ENCODE results near the gene CCDC92.

The CCDC92 gene

DNA sequence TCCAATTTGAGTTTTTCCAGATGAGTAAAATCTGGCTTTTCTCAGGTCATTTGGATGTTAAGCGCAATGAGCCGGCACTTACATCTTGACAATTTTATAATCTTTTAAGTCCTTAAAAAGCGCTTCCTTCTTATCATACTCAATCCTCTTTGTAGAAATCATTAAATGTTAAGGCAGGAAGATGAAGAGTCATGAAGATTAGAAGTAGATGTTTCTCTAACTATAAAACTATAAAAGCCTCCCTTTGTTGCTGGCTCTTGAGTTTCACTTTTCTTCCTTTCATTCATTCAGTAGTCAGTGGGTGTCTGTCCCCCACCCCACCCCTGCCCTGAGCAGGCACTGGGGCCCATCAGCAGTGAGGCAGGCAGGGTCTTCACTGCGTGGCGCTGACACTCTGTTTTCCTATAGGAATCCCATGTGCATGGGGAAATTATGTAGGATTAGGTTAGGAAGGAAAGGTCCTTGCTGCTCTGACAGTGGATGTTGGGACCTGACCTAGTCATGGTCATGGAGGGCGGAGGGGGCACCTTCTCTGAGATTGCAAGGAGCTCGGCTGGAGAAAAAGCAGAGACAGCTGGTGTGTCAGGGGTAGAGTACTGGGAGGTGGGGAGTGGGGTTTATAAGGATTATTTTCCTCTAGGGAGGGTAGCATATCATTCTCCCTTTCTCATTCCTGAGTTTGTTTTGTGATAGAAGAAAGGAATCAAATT lies 65.8 kb downstream of the CCDC92 start:
- no peak for DNase-seq

DNA sequence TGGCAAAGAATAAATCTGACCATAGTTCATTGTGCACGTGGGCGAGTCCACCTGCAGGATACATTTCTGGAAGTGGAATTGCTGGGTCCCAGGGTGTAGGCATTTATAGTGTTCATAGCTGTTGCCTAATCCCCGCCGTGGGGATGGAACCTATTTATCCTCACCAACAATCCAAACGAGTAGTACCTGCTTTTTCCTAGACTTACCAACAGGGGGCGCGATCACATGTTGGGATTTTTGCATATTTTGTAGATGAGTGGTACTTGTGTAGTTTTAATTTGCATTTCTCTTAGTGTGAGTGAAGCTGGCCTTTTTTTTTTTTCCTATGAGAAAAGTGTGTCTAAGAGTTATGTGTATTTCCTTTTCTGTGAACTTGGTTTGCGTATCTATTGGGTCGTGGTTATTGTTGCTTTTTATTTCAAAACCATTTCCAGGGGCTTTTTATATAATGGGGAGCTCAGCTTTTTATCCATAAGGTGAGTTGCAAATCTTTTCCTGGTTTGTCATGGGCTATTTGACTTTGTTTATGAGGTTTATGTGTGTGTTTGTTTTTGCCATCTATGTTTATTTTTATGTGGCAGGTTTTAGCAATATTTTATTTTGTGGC lies 67.2 kb downstream of the CCDC92 start:
- peak; percentile 44 for DNase-seq

DNA sequence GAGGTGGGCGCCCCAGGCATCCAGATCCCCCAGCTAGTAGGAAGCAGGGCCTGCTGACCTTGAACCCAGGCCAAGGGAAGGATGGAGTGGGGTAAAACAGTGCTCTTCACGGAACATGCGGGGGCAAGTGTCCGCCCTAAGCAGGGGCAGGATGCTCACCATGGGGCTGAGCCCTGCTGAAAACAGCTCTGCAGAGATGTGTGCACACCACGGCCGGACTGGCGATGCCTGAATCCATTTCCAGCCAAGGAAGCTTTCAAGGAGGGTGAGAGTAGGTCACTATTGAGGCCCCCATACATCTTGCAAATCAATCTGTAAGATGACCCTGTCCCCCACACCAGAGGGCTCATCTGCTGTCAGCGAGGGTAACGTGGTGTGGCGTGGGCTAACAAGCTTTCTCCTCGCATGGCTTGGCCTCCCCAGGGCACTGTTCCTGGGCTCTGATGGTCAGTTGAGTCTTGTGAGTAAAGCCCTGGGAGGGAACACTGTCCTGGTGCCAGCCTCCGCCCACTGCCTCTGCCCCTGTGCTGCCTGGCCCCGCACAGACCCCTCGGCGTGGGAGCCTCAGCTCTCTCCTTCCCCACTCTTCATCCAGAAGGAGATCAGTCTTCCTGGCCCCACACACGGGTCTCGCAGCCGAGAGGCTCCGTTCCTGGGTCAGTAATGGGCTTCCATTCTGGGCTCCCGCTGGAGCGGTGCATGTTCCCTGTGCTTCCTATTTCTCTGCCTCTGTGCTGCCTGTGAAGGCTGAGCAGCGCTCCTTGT lies 69.1 kb downstream of the CCDC92 start:
- no peak for DNase-seq

DNA sequence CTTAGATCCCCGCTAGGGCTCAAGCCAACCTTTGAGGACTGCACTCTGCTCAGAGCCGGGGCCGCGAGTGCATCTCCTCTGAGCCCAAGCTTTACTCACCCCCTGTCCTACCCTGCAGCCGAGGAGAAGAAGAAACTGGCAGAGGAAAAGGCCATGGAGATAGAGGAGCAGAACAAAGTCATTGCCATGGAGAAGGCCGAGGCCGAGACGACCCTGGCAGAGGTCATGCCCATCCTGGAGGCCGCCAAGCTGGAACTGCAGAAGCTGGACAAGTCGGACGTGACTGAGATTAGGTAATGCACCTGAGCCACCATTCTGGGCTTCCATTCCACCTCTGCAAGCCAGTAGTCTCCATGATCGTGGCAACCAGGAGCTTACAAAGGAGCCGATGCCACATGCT lies 69.8 kb downstream of the CCDC92 start:
- no peak for DNase-seq

DNA sequence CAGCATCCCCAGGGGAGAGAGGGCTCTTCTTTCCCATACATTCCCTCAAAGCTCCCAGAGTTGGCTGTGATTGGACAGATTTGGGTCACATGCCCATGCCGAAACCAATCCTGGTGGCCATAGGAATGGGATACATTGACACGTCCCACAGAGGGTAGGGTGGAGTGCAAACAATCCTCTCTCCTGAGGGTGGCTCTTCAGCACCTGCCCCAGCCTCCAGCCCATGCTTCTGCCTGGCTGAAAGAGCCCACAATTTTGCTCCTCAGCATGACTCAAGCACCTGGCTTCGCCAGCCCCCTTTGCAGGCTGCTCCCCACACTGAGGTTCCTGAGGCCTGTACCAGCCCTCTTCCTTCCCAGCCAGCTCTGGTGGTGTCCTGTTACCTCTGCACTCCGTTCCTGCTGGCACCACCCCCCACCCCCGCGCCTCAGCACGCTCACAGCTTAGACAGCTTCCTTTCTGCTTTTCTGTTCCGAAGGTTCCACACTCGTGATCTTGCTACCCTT lies 71.7 kb downstream of the CCDC92 start:
- DNase-seq: no peak

DNA sequence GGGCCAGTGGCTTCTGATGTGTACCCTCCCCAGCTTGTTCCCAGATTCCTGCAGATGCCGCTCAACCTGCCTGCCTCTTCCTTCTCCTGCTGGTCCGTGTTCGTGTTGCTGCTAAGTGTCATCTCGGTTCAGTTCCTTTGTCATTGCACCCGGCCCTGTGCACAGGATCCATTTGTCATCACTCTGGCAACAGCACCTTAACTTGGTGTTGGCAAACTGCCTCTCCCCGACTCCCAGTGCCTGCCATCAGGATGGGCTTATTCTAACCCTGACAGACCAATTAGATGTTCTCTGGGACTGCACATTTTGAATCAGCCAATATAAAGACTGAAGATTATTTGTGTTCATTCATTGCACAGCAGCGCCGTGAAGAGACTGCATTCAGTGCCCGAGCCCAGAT lies 73.3 kb downstream of the CCDC92 start:
- no peak for DNase-seq

DNA sequence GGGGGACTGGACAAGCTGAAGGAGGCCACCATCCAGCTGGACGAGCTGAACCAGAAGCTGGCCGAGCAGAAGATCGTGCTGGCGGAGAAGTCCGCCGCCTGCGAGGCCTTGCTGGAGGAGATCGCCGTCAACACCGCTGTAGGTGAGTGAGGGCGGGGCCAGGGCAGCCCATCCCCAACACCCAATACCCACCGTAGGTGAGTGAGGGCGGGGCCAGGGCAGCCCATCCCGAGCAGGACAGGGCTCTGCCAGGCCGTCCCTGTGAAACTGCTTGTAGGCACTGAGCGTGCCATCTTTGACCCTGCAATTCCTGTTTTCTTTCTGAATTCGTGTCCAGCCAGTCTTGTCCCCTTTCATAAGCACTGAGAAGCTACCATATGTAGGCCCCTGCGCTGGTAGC lies 74.0 kb downstream of the CCDC92 start:
- DNase-seq: no peak

DNA sequence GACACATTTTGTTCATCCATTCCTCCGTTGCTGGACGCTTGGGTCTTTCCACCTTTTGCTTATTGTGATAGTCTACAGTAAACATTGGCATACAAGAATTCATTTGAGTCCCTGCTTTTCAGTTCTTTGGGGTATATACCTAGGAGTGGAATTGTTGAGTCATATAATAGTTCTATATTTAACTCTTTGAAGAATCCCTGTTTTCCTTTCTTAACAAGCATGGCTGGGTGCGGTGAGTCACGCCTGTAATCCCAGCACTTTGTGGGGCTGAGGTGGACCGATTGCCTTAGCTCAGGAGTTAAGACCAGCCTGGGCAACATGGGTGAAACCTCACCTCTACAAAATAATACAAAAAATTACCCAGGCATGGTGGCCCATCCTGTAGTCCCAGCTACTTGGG lies 75.4 kb downstream of the CCDC92 start:
- no peak for DNase-seq

DNA sequence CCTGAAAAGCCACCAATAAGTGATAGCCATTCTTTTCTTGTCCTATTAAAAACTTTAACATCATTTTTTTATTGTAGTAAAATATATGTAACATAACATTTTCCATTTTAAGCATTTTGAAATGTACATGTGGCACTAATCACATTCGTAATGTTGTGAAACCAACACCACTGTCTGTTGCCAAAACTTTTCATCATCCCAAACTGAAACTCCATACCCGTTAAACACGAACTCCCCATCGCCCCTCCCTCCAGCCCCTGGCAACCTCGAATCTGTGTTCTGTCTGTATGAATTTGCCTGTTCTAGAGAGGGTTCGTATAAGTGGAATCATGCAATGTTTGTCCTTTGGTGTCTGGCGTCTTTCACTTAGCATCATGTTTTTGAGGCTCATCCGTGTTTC lies 75.9 kb downstream of the CCDC92 start:
- DNase-seq: no peak

DNA sequence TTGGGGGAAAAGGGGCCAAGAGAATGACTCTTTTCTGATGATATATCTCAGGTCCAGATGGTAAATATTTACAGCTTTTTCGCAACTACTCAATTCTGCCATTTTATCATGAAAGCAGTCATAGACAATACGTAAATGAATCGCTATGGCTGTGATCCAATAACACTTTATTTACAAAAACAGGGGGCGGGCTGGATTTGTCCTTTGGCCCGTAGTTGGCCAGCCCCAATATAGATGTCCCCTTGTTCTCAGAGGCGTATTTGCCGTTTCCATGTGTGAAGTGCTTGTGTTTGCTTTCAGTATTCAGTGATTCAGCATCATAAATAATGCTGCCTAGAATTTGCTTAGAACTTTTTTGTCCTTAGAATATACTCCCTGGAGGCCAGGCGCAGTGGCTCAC lies 77.2 kb downstream of the CCDC92 start:
- no peak for DNase-seq

DNA sequence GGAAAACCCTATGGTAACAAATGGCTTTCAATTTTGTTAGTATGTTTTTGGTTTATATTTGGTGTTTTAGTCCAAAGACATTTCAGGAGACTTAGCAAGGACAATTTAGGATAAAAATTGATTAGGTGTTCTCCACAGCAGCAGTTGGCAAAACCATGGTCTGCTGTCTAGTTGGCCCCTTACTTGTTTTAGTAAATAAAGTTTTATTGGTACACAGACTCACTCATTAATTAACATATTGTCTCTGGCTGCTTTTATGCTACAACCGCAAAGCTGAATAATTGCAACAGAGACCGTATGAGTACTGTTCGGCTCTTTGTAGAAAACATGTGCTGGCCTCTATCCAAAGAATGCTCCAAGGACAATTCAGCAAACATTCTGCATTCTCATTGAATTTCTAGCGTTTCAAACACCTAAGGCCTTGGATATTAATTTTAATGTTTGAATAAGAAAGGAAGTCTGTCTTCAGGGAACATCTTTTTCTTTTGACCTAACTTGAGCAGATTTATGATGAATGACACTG lies 77.7 kb downstream of the CCDC92 start:
- no peak for DNase-seq

DNA sequence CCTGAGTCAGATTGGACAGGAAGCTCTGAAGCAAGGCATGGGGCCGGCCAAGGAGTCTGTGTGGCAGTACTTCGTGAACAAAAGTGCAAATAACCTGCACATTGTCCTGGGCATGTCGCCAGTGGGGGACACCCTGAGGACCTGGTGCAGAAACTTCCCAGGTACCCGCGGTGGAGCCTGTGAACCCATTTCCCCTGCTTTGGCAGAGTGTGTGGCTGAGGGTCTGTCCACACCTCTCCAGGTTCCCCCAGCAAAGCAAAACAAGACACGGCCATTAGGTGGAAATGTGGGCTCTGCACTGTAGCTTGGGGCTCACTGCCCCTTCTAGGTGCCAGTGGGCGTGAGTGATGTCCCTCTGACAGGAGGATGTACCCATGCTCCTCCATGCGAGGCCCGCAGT lies 79.4 kb downstream of the CCDC92 start:
- DNase-seq: no peak

DNA sequence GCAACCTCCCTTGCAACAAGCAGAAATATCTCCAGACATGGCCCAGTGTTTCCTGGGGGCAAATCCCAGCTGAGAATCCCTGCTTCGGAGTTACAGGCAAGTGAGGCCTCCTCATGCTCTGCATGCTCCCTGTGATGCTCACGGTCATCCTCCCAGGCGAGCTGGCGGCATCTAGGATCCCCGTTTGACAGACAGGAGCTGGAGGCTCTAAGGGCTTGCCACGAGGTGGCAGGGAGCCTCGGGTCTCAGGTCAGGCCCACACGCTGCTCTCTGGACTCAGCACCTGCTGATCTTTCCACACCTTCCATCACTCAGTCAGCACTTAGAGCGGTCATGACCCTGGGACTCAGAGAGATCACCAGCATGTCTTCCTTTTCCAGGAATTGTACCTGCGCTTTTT lies 79.8 kb downstream of the CCDC92 start:
- DNase-seq: no peak

DNA sequence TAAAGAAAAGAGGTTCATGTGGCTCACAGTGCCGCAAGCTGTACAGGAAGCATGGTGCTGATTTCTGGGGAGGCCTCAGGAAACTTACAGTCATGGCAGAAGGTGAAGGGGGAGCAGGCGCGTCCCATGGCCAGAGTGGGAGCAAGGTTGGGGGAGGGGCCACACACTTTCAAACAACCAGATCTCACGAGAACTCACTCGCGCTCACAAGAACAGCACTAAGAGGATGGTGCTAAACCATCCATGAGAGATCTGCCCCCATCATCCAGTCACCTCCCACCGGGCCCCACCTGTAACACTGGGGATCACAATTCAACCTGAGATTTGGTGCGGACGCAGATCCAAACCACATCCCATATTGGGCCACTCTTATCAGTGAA lies 80.5 kb downstream of the CCDC92 start:
- DNase-seq: no peak

DNA sequence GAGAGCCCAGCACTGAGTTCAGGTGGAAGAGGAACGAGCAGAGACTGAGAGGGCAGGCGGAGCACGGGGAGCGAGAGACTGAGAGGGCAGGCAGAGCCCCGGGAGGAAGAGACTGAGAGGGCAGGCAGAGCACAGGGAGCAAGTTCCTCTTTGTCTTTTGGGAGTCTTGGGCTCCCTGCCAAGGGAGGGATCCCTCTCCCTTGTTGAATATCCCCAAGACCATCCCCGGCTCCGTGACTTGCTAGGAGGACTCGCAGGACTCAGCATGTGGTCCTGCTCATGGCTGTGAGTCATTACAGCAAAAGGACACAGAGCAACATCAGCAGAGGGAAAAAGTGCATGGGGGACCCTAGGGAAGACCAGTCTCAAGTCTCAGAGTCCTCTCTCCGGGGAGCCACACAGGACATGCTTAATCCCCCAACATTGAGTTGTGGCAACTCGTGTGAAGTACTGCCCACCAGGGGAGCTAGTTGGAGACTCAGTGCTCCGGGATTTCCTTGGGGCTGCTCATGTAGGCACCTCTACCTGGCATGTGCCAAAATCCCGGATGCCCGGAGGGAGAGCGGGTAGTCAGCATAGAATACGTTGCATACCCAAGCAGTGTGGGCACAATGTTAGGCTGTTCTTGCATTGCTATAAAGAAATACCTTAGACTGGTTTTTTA lies 81.0 kb downstream of the CCDC92 start:
- DNase-seq: no peak

DNA sequence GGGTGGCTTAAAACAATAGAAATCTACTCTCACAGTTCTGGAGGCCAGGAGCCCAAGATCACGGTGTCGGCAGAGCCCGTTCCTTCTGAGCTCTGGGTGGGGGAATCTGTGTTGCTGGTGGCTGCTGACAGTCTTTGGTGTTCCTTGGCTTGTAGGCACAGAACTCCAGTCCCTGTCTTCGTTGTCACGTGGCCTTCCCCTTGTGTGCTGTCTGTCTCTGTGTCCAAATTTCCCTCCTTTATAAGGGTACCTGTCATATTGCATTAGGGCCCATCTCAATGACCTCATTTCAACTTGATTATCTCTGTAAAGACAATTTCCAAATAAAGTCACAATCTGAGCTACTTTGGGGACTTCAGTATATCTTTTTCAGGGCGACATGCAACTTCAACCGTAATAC lies 81.6 kb downstream of the CCDC92 start:
- no peak for DNase-seq

DNA sequence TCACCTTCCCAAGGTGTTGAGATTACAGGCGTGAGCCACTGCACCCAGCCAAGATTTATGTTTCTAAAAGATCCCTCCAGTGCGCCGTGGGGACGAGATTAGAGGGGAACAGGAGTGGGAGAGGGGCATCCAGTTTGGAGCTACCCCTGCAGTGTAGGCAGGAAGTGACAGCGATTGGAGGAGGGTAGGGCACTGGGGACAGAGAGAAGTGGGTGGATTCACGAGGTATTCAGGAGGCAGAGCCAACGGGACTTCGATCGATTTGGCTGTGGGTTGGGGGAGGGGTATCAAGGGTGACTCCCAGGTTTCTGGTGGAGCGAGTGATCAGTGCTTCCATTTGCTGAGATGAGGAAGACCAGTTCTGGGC lies 82.1 kb downstream of the CCDC92 start:
- no peak for DNase-seq

DNA sequence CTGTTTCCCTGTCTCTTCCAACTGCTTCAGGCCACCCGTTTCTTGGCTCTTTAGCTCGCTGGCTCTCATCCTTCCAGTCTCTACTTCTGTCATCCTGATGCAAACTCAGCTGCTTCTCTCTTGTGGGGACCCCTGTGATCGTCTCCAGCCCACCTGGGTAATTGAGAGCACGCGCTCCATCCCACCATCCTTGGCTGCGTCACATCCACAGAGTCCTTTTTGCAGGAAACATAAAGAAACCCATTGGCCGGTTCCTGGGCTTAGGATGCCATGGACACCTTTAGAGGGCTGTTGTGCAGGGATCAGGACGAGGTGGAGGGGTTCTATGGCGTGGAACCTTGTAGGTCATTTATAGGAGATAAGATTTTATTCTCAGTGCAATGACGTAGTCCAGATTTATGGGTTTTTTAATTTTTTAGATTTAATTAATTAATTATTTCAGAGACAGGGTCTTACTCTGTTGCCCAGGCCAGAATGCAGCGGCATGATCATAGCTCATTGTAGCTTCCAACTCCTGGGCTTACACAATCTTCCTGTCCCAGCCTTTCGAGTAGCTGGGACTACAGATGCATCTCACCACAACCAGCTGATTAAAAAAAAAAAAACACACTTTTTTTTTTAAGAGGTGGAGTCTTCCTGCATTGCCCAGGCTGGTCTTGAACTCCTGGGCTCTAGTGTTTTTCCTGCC lies 82.6 kb downstream of the CCDC92 start:
- no peak for DNase-seq

DNA sequence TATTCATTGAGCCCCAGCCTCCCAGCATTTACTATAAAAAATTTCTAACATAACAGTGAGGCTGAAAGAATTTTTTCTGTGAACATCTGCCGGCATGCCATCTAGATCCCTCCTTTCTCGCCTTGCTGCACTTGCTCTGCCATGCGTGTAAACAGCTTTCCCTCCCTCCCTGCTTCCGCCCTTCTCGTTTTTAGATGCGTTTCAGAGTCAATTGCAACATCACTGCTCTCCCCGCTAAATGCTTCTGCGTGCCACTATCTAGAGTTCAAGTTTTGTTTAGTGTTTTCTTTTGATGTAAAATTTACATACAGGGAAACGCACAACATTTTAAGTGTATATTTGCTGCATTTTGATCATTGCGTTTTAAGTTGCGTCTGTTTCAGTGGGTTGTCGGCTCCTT lies 83.6 kb downstream of the CCDC92 start:
- DNase-seq: no peak

DNA sequence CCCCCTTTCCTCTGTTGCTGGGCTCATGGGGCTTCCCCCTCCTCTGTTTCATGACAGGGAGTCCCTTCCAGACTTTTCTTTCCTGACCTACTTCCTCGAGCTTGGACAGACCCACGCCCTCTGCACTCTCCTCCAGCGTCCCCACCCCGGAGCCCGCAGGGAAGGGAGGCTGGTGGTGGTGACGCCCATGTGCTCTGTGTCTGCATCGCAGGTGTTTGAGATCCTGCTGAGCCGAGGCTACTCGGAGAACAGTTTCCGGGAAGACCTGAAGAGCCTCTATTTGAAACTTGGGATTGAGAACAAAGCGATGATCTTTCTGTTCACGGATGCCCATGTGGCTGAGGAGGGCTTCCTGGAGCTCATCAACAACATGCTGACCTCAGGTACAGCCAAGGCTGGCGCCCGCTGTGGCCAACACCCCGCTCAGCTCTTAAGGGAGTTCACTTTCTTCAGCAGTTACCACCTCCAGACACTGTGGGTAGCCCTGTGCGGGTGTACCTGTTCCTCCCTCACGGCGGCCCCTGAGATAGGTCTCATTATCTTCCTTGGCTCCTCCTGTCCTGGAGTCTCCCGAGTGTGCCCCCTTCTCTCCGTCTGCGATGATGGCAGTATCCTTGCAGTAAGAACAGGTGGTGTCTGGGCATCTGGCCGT lies 85.6 kb downstream of the CCDC92 start:
- DNase-seq: no peak

DNA sequence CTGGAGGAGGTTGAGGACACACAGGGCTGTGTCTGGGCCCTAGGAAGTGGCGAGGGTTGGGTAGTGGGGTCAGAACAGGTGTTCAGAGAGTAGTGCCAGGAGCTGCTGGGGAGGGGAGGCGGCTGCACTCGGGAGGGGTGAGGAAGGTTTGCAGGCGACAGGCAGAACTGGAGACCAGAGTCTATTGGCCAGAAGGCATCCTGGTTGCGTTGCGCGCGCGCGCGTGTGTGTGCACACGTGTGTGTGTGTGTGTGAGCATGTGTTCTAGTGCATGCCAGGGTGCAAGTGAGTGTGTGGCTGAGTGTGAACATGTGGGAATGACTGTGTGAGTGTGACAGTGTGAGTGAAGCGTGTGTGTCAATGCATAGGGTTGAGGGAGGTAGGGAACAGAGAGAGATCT lies 86.4 kb downstream of the CCDC92 start:
- no peak for DNase-seq

All from RPMI8226 (cell line).